ENCODE results near the gene PKP4.

DNA sequence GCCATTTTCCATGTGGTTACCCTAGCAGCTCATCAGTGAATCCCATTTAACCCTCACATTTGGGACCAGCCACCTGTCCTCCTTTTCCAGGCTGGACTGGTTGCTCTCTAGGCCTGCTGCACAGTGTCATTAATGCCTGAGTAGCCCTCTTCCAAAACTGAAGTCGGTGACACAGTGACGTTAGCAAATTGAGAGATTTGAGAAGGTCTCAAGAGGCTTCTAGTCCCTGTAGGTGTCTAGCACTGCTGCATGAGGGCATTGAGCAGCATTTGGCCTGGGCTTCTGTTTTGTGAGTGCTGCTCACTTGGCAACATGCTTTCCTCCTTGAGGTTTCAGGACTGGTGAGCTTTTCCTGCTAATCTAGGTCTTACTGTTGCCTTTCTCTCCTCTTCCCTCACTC, 36.7 kb downstream of the PKP4 start:
- TF ChIP-seq, protein P1, sequence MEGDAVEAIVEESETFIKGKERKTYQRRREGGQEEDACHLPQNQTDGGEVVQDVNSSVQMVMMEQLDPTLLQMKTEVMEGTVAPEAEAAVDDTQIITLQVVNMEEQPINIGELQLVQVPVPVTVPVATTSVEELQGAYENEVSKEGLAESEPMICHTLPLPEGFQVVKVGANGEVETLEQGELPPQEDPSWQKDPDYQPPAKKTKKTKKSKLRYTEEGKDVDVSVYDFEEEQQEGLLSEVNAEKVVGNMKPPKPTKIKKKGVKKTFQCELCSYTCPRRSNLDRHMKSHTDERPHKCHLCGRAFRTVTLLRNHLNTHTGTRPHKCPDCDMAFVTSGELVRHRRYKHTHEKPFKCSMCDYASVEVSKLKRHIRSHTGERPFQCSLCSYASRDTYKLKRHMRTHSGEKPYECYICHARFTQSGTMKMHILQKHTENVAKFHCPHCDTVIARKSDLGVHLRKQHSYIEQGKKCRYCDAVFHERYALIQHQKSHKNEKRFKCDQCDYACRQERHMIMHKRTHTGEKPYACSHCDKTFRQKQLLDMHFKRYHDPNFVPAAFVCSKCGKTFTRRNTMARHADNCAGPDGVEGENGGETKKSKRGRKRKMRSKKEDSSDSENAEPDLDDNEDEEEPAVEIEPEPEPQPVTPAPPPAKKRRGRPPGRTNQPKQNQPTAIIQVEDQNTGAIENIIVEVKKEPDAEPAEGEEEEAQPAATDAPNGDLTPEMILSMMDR (IDR thresholded peaks at IDR 0.05) = no peak
- TF ChIP-seq EZH2 (IDR thresholded peaks at IDR 0.05) (no peak), EZH2phosphoT487 (IDR thresholded peaks at IDR 0.05) (no peak)
